K562 (cell line): Measurements from ENCODE around the gene PPP1R12B. TPM values are rescaled to one million over a fixed set of nuclear protein-coding genes. Genes with fewer than 3 reads are reported as not detected.

Experiments
- ARID4B ChIP-seq: sonication (generic); formaldehyde crosslinking; IDR thresholded peaks from 2 replicates; pipeline ENCODE4 v1.8.0; 2022; ENCODE audit warnings: mild to moderate bottlenecking, missing genetic modification reagents
- CBFA2T2 ChIP-seq: fragments of 450-650 bp; conservative IDR thresholded peaks from 2 replicates; pipeline ENCODE4 v1.6.1; 2017; ENCODE audit warnings: mild to moderate bottlenecking
- CHD7 ChIP-seq: fragments of 200-600 bp; sonication (generic); IDR thresholded peaks from one replicate; pipeline ENCODE4 v1.6.1; 2012; ENCODE audit warnings: mild to moderate bottlenecking, low read depth, low read length, inconsistent platforms
- CREB1 ChIP-seq, 2 experiments: sonication (generic) in 1 of 2; formaldehyde crosslinking in 1 of 2; IDR thresholded peaks; 2 replicates each; pipeline versions ENCODE4 v1.6.1 to v1.8.0; 2012 to 2022; ENCODE audit warnings: inconsistent platforms in 1 of 2, mild to moderate bottlenecking in 1 of 2, missing genetic modification reagents in 1 of 2, moderate library complexity in 1 of 2
- GTF2E2 ChIP-seq: fragments of 200-800 bp; sonication (Bioruptor generic); IDR thresholded peaks from 2 replicates; pipeline ENCODE4 v1.6.1; 2016; ENCODE audit warnings: missing genetic modification characterization, missing compliant biosample characterization
- MTA3 ChIP-seq: fragments of 450-650 bp; formaldehyde crosslinking; IDR thresholded peaks from 2 replicates; pipeline ENCODE4 v1.6.1; 2017; ENCODE audit warnings: mild to moderate bottlenecking, borderline replicate concordance
- RFX7 ChIP-seq: fragments of 250-450 bp; sonication (Bioruptor Pico); IDR thresholded peaks from 2 replicates; pipeline ENCODE4 v1.5.1; 2021; ENCODE audit warnings: mild to moderate bottlenecking
- SREBF1 ChIP-seq: fragments of 150-350 bp; IDR thresholded peaks from 2 replicates; pipeline ENCODE4 v1.6.1; 2014; ENCODE audit warnings: antibody characterized with exemption, low read depth, low read length, borderline replicate concordance
- ZBTB43 ChIP-seq: sonication (generic); formaldehyde crosslinking; IDR thresholded peaks from 2 replicates; pipeline ENCODE4 v1.8.0; 2023; ENCODE audit warnings: mild to moderate bottlenecking, missing genetic modification reagents
- ZNF212 ChIP-seq: fragments of 450-650 bp; formaldehyde crosslinking; IDR thresholded peaks from 2 replicates; pipeline ENCODE4 v1.4.0; 2020; ENCODE audit warnings: mild to moderate bottlenecking
- ZNF408 ChIP-seq: fragments of 250-450 bp; sonication (Bioruptor Pico); IDR thresholded peaks from 2 replicates; pipeline ENCODE4 v1.4.0; 2020; ENCODE audit warnings: low read depth, mild to moderate bottlenecking, moderate library complexity
- ZNF79 ChIP-seq: fragments of 250-450 bp; sonication (Bioruptor Pico); IDR thresholded peaks from 2 replicates; pipeline ENCODE4 v1.4.0; 2020; ENCODE audit warnings: low read depth, mild to moderate bottlenecking, moderate library complexity
- polyA plus RNA-seq, 8 experiments: library from polyadenylated mRNA; depleted of rRNA in 4 of 8; stranded (reverse) in 5 of 8; unstranded in 3 of 8; fragments of >200 nt; fragmentation: Nextera tagmentation in 2 of 8; fragmentation: Illumina TruSeq in 1 of 8; extraction: Ambion mirVana in 2 of 8; extraction: Trizol in 1 of 8; gene quantifications; 2 replicates each; pipeline versions ENCODE4 v1.2.1 to v1.2.3, GENCODE V29; 2011 to 2014; ENCODE audit warnings: inconsistent platforms in 1 of 8, missing spikeins in 1 of 8
- total RNA-seq, 7 experiments: library from RNA; depleted of rRNA in 6 of 7; stranded (reverse); fragments of >200 nt in 6 of 7; fragmentation: Illumina TruSeq in 2 of 7; extraction: Trizol in 2 of 7; gene quantifications; 2 replicates each; pipeline versions ENCODE4 v1.2.1 to v1.2.3, GENCODE V29; 2011 to 2021; ENCODE audit warnings: low replicate concordance in 1 of 7

The PPP1R12B gene
- total and polyA plus RNA-seq, 9 of the 15 experiments (the other 6 are each of a cell fraction or from before 2014, with no cell fraction given) = 0.73 to 16.9 (median 13.6) TPM

- TF ChIP-seq GTF2E2 (tag) = peak; percentile 66; the same call in 1 of the 2 replicates
- TF ChIP-seq MTA3 = no peak
- no peak for TF ChIP-seq ZNF79 (CRISPR knock-in tag)
- TF ChIP-seq ZNF212 (CRISPR knock-in tag) = no peak
- TF ChIP-seq ZNF408 = no peak
- no peak for TF ChIP-seq SREBF1
- TF ChIP-seq RFX7 (CRISPR knock-in tag) = 0 out of 2 replicates have a peak, but pooled peaks have one; percentile 56
- no peak for TF ChIP-seq CREB1 (IDR thresholded peaks at IDR 0.05)
- no peak for TF ChIP-seq CREB1 (CRISPR knock-in tag; IDR thresholded peaks at IDR 0.05)
- no peak for TF ChIP-seq ARID4B
- no peak for TF ChIP-seq CHD7
- no peak for TF ChIP-seq CBFA2T2
- TF ChIP-seq ZBTB43 (CRISPR knock-in tag) = no peak
Measured at GRCh38 chr1:202531472-202531811, 182.9 kb downstream of the PPP1R12B start (continued).
